OCI-LY7 (cell line): ENCODE data around the gene STXBP6. TPM values are rescaled to one million over a fixed set of nuclear protein-coding genes. Genes with fewer than 3 reads are reported as not detected.
A peak's percentile ranks its signal among the peaks of the same experiment; 100 is the strongest.

Experiments used
- Bru-seq: library from RNA; stranded (reverse); fragments of 400-500 nt; gene quantifications from one replicate; lab custom pipeline; 2021; lab: Mats Ljungman, UMichigan
- BruChase-seq, 2 experiments: library from RNA; stranded (reverse); fragments of 400-500 nt; gene quantifications; one replicate each; lab custom pipeline; 2021; lab: Mats Ljungman, UMichigan
- BruUV-seq: library from RNA; stranded (reverse); fragments of 400-500 nt; replicated peaks from 2 replicates; lab custom pipeline; 2021; lab: Mats Ljungman, UMichigan
- CTCF ChIA-PET: fragments of 300-600 bp; sonication (Branson Sonifier 250); formaldehyde crosslinking; loops from one replicate; lab custom pipeline; 2022; ENCODE audit warnings: antibody characterized with exemption; ENCODE audit not compliant: unreplicated experiment; lab: Charles Lee
- POLR2A ChIA-PET: fragments of 300-600 bp; sonication (Branson Sonifier 250); formaldehyde crosslinking; loops from one replicate; lab custom pipeline; 2022; ENCODE audit warnings: antibody characterized with exemption; lab: Charles Lee
- DNase-seq: peaks from one replicate; pipeline ENCODE4 v3.0.0-alpha.2; 2015; ENCODE audit warnings: low spot score
- H2AFZ ChIP-seq: fragments of 200-600 bp; sonication (generic), shearing (Covaris generic); 2 replicates; pipeline ENCODE4 v1.6.1; 2014; ENCODE audit warnings: mild to moderate bottlenecking, antibody characterized with exemption, low read length, moderate library complexity
- H3K27ac ChIP-seq: fragments of 200-600 bp; sonication (generic); 2 replicates; pipeline ENCODE4 v1.5.1; 2014; ENCODE audit warnings: mixed run types, low read depth, mild to moderate bottlenecking, moderate library complexity, low read length, inconsistent platforms; ENCODE audit not compliant: poor library complexity, severe bottlenecking
- H3K36me3 ChIP-seq: fragments of 200-600 bp; sonication (generic); 2 replicates; pipeline ENCODE4 v1.6.1; 2014; ENCODE audit warnings: mild to moderate bottlenecking, antibody characterized with exemption, low read length, moderate library complexity, mixed read lengths; ENCODE audit not compliant: insufficient read depth
- H3K4me1 ChIP-seq: fragments of 200-600 bp; sonication (generic); 2 replicates; pipeline ENCODE4 v1.5.1; 2014; ENCODE audit warnings: mild to moderate bottlenecking, low read length; ENCODE audit not compliant: insufficient read depth, poor library complexity, severe bottlenecking
- H3K4me2 ChIP-seq: fragments of 200-600 bp; sonication (generic); 2 replicates; pipeline ENCODE4 v1.6.1; 2014; ENCODE audit warnings: mild to moderate bottlenecking, low read length
- H3K4me3 ChIP-seq: fragments of 200-600 bp; sonication (generic); 2 replicates; pipeline ENCODE4 v1.5.1; 2014; ENCODE audit warnings: mild to moderate bottlenecking, low read depth, low read length; ENCODE audit not compliant: poor library complexity, severe bottlenecking
- H3K79me2 ChIP-seq: fragments of 200-600 bp; sonication (generic); 2 replicates; pipeline ENCODE4 v1.6.1; 2016; ENCODE audit warnings: low read depth, mild to moderate bottlenecking, low read length, moderate library complexity, mixed read lengths; ENCODE audit not compliant: insufficient read depth
- H3K9me2 ChIP-seq: fragments of 200-600 bp; sonication (generic); 2 replicates; pipeline ENCODE4 v1.6.1; 2016; ENCODE audit warnings: mild to moderate bottlenecking, low read length, mixed read lengths; ENCODE audit not compliant: insufficient read depth
- H3K9me3 ChIP-seq: fragments of 200-600 bp; sonication (generic); 2 replicates; pipeline ENCODE4 v1.6.1; 2014; ENCODE audit warnings: mild to moderate bottlenecking, mixed run types, low read length, mixed read lengths
- H4K20me1 ChIP-seq: fragments of 200-600 bp; sonication (generic); 2 replicates; pipeline ENCODE4 v1.6.1; 2014; ENCODE audit warnings: mild to moderate bottlenecking, antibody characterized with exemption, low read length, moderate library complexity, mixed read lengths; ENCODE audit not compliant: insufficient read depth
- CTCF ChIP-seq: fragments of 200-600 bp; sonication (generic); conservative IDR thresholded peaks from 2 replicates; pipeline ENCODE4 v1.5.1; 2014; ENCODE audit warnings: mild to moderate bottlenecking, antibody characterized with exemption, low read length, moderate library complexity, mixed read lengths
- EZH2phosphoT487 ChIP-seq: fragments of 200-600 bp; sonication (generic); IDR thresholded peaks from 2 replicates; pipeline ENCODE4 v1.6.1; 2018; ENCODE audit warnings: low read depth, borderline replicate concordance, mild to moderate bottlenecking, mixed run types, antibody characterized with exemption, low read length, moderate library complexity, mixed read lengths
- intact Hi-C: fragments of 100-400 bp; cut with micrococcal nuclease; formaldehyde crosslinking; loops from one replicate; pipeline ENCODE4 v1.10.0; 2022; ENCODE audit not compliant: unreplicated experiment
- long read RNA-seq: library from polyadenylated mRNA; stranded (forward); transcript quantifications from one replicate; pipeline ENCODE4 v2.0.0, GENCODE V29; 2022
- total RNA-seq, 2 experiments: library from RNA; depleted of rRNA in 1 of 2; stranded (reverse); fragments of >200 nt in 1 of 2; shearing (Covaris generic) in 1 of 2; gene quantifications; 2 replicates each; pipeline ENCODE4 v1.2.3, GENCODE V29; 2014 to 2022

Gene STXBP6
- total RNA-seq (2014; rRNA removed; shearing (Covaris generic)): not detected in 2 replicates
- total RNA-seq (2022): 0.48 and 1.2 TPM in 2 replicates
- Bru-seq, nascent RNA: percentile 33 among the genes with signal in this experiment
- percentile 21 among the genes with signal in this experiment for BruChase-seq, experiment 1, labeled RNA remaining after a 6-hour chase
- percentile 26 among the genes with signal in this experiment for BruChase-seq, experiment 2, labeled RNA remaining after a 2-hour chase
- long read RNA-seq, partial matches to known transcripts: 1 of 4 reads
- long read RNA-seq, other reads (novel, unspliced or antisense): 3 of 4 reads

- H3K27ac ChIP-seq: no peak within 1 kb of the TSS
- H4K20me1 ChIP-seq: no peaks in the 10 kb centered on the region
- DNase-seq: no peak
- no peak within 1 kb of the TSS for H2AFZ ChIP-seq
- H3K9me2 ChIP-seq: no peaks in the 10 kb centered on the region
- CTCF ChIA-PET: no interaction called here
- no peak within 1 kb of the TSS for H3K4me2 ChIP-seq
- no peak for TF ChIP-seq CTCF
- no peak for TF ChIP-seq EZH2phosphoT487
- no peaks in the 10 kb centered on the region for H3K9me3 ChIP-seq
- no peaks in the 10 kb centered on the region for H3K36me3 ChIP-seq
- H3K4me3 ChIP-seq: no peak within 1 kb of the TSS
- POLR2A ChIA-PET: interaction anchor here (0.7 kb wide), 1 partner anchor 32 kb away, joined by 4 read pairs; no protein-coding TSS in a partner anchor
- intact Hi-C loops: no loop called here
- H3K4me1 ChIP-seq: no peaks in the 10 kb centered on the region
- BruUV-seq: no TSS peak
- no peaks in the 10 kb centered on the region for H3K79me2 ChIP-seq
Measured at GRCh38 chr14:25049568-25050268, at the start of gene STXBP6. Gene STXBP6, minus strand, starts transcription at chr14:25050147. Its CDS starts 75,329 bp downstream, at chr14:24974818.

GRCh38 chr14:25097120-25097519, 47.2 kb upstream of the STXBP6 start:
- intact Hi-C loops: no loop called here
- no peak overlapping the region for H3K4me3 ChIP-seq
- no peak overlapping the region for H3K4me2 ChIP-seq
- CTCF ChIA-PET: no interaction called here
- no TSS peak for BruUV-seq
- no peak overlapping the region for H2AFZ ChIP-seq
- DNase-seq: no peak
- H3K4me1 ChIP-seq: no peaks in the 10 kb centered on the region
- H3K27ac ChIP-seq: no peak overlapping the region
- no peaks in the 10 kb centered on the region for H3K9me2 ChIP-seq
- POLR2A ChIA-PET: interaction anchor here (0.6 kb wide), 1 partner anchor 63 kb away, joined by 3 read pairs; no protein-coding TSS in a partner anchor
- H4K20me1 ChIP-seq: no peaks in the 10 kb centered on the region
- H3K79me2 ChIP-seq: no peaks in the 10 kb centered on the region
- no peak for TF ChIP-seq EZH2phosphoT487
- TF ChIP-seq CTCF: no peak
- H3K36me3 ChIP-seq: no peaks in the 10 kb centered on the region
- no peaks in the 10 kb centered on the region for H3K9me3 ChIP-seq
